GM20000 (cell line): ENCODE data around the gene UNC5B.

Source experiments
- DNase-seq: peaks from one replicate; pipeline ENCODE4 v3.0.0; 2012; ENCODE audit warnings: low spot score
- TF ChIP-seq, protein P1 (sequence below): IDR thresholded peaks from 2 replicates; pipeline ENCODE4 v1.5.1; 2012; ENCODE audit warnings: mild to moderate bottlenecking, control low read depth; ENCODE audit errors: extremely low read depth, missing control alignments

UNC5B gene

DNA sequence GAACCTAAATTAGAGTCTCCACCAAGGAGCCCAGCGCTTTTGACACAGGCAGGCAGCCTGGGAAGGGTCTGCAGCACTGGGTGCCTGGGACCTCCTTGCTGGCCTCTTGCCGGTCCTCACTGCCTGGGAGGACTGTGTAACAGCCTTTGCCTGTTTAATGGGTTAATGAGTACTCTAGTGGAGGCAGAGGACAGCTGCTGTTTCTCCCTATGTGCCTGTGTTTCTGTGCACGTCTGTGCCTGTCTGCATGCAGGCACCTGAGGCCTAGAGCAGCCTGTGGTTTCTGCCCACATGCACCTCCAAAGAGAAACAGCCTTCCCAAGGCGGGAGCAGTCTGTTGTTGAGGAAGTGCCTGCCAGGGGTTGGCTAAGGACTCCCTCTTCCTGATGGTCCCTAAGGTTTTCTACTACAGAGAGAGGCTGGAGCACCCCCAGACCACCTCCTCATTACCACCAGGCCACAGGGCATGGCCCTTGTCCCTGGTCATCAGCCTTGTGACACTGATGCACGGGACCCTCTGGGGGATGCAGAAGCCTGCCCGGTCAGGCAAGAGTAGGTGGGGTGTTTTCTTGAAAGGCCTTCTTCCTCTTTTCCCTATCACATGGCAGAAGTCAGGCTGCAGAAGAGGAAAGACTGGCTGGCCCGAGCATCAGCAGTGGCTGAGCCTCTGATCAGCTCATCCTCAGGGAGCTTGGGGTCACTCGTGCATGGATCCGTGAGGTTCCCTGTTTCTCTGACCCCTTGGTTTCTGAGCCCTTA is 120.9 kb downstream of the UNC5B start:
- DNase-seq = no peak
- TF ChIP-seq, protein P1, sequence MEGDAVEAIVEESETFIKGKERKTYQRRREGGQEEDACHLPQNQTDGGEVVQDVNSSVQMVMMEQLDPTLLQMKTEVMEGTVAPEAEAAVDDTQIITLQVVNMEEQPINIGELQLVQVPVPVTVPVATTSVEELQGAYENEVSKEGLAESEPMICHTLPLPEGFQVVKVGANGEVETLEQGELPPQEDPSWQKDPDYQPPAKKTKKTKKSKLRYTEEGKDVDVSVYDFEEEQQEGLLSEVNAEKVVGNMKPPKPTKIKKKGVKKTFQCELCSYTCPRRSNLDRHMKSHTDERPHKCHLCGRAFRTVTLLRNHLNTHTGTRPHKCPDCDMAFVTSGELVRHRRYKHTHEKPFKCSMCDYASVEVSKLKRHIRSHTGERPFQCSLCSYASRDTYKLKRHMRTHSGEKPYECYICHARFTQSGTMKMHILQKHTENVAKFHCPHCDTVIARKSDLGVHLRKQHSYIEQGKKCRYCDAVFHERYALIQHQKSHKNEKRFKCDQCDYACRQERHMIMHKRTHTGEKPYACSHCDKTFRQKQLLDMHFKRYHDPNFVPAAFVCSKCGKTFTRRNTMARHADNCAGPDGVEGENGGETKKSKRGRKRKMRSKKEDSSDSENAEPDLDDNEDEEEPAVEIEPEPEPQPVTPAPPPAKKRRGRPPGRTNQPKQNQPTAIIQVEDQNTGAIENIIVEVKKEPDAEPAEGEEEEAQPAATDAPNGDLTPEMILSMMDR = no peak

DNA sequence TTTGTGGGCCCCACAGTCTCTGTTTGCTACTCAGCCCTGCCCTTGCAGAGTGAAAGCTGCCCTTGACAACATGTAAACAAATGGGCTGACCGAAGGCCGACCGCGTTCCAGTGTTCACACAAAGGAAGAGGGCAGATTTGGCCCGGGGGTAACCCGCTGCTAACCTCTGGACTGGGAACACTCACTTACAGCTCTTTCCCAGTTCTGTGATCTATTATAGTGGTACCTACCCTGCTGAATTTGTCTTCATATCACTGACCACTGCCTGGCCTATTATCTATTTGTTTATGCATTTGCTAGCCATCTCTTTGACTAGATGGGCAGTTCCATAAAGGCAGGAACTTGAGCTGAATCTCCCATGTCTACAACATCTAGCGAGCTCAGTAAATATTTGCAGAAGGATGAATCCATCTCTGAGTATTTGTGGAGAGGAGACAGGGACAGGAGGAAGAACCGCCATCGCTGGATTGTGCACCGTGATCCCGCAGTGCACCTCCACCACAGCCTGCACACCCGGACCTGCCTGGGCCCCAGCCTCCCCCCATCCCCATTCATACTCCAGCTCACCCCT is 121.9 kb downstream of the UNC5B start:
- TF ChIP-seq, protein P1 = no peak
- DNase-seq = no peak

DNA sequence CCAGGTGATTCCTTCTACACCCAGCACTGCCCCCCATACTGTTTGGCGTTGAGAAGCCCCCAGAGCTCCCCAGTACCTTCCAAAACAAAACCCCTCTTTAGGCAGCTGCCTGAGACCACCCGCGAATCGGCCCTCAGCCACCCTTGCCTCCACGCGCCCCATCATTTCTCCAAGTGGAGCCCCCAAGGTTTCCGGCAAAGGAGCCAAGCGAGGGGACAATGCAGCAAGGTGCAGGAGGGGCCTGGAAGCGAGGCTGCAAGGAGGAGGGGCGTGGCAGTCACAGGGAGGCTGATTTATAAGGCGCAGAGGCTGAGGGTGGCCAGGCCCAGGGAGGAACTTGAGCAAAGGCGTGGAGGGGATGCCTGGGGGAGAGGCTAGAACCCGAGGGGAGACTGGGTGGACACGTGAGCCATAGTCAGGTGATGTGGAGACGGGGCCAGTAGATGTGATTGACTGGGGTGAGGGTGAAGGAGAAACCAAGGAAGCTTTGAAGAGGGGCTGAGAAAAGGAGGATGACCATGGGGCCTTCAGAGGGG is 122.9 kb downstream of the UNC5B start:
- TF ChIP-seq, protein P1 = no peak
- no peak for DNase-seq

DNA sequence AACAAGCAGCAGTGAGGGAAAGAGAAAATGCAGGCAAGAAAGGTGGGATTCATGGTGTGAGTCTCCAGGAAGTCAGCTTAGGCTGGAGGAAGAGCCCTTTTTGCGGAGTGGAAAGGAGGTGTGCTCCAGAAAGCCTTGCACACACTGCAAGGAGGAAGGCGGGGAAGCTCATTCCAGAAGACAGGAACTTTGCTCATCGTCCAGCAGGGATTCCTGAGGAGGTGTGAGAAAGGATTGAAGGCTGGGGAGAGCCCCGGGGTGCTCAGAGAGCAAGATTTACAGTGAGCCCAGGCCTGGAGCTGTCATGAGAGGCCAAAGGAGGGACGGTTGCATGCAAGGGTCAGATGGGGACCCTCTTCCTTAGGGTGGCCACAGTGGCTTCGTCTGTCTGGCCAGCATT is 124.3 kb downstream of the UNC5B start:
- DNase-seq = no peak
- TF ChIP-seq, protein P1 = no peak

DNA sequence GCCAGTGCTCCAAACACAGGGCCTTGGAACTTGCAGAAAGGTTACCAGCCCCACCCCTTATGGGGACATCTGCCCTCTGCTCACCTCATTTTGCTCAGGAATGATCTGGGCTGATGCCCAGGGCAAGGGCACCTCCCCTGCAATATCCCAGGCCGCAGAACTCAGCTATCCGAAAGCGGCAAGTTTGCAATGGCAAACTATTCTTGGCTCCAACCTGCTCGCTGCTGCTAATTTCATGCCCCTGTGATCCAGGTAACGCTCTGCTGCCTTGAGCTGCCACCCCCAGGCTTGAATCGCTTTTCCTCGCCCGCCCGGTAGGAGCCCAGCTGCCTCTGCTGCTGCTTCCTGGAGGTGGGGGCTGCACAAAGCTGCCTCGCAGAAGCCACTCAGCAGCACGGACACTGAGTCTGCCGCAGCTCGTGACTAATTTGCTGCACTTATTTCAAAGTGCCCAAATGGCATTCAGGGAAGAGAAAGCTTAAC is 124.9 kb downstream of the UNC5B start:
- TF ChIP-seq, protein P1 = no peak
- no peak for DNase-seq

DNA sequence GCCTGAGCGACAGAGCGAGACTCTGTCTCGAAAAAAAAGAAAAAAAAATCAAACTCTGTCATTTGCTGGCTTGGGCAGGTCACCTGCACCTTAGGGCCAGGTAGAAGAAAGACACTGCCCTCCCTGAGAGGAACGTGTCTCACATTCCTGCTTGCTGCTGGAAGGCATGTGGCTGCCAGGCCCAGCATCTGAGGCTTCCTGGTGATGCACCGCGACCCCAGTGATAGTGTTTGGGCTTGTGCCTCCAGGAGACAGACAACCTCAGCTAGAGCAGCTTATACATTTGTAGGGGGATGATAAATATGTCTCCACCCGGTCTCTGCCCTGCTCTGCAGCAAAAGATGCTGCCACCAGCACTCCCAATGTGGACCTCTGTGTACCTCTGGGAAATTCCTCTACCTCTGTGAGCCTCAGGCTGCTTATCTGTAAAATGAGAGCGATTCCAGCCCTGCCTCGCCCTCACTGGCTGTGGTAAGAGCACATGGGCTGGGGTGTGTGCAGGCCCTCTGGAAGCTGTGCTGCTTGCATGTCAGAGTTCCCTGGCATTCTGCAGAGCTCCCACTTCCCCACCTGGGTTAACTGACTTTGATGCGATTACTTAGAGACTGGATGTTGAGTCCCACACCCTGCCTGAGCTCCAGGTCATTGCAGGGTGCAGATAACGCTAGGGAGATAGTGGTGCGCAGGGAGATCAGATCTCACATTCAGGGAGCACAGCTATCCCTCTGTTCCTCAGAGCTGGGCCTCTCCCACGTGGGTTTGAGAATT is 126.5 kb downstream of the UNC5B start:
- TF ChIP-seq, protein P1 = no peak
- DNase-seq = no peak
